ENCODE data around the gene DUS3L.

The DUS3L gene

GRCh38 chr19:5798244-5798643, 7.3 kb upstream of the DUS3L start:
- no peak overlapping the region for H3K4me3 ChIP-seq (ENCODE audit: low read depth, low read length)
- H3K4me1 ChIP-seq = peaks cover 24% of the 10 kb centered on the region
- DNase-seq = no peak
- TF ChIP-seq CTCF (IDR thresholded peaks at IDR 0.05; ENCODE audit: low read depth, low read length) = no peak
- no peaks in the 10 kb centered on the region for H3K27me3 ChIP-seq
- no peaks in the 10 kb centered on the region for H3K9me3 ChIP-seq
- no peaks in the 10 kb centered on the region for H3K36me3 ChIP-seq

GRCh38 chr19:5795382-5795919, 4.5 kb upstream of the DUS3L start:
- Histone ChIP-seq H3K36me3 (no peaks in the 10 kb centered on the region), H3K27me3 (no peaks in the 10 kb centered on the region), H3K4me3 (ENCODE audit: low read depth, low read length) (no peak overlapping the region), H3K4me1 (peaks cover 15% of the 10 kb centered on the region), H3K9me3 (no peaks in the 10 kb centered on the region)
- no peak for DNase-seq
- no peak for TF ChIP-seq CTCF (IDR thresholded peaks at IDR 0.05; ENCODE audit: low read depth, low read length)

- DNase-seq = no peak
- H3K4me1 ChIP-seq = no peaks in the 10 kb centered on the region
- no peak for TF ChIP-seq CTCF (IDR thresholded peaks at IDR 0.05; ENCODE audit: low read depth, low read length)
- H3K9me3 ChIP-seq = no peaks in the 10 kb centered on the region
- no peak overlapping the region for H3K4me3 ChIP-seq (ENCODE audit: low read depth, low read length)
- peaks cover 21% of the 10 kb centered on the region for H3K36me3 ChIP-seq
- no peaks in the 10 kb centered on the region for H3K27me3 ChIP-seq
Measured at GRCh38 chr19:5793188-5793587, 2.2 kb upstream of the DUS3L start.

GRCh38 chr19:5792224-5792623, 1.3 kb upstream of the DUS3L start:
- Histone ChIP-seq H3K36me3 (peaks cover 31% of the 10 kb centered on the region), H3K4me1 (no peaks in the 10 kb centered on the region), H3K9me3 (no peaks in the 10 kb centered on the region), H3K4me3 (ENCODE audit: low read depth, low read length) (no peak overlapping the region), H3K27me3 (no peaks in the 10 kb centered on the region)
- TF ChIP-seq CTCF (IDR thresholded peaks at IDR 0.05; ENCODE audit: low read depth, low read length) = no peak
- no peak for DNase-seq

- DNase-seq = no peak
- H3K4me3 ChIP-seq (ENCODE audit: low read depth, low read length) = peak overlapping the region; percentile 97
- H3K9me3 ChIP-seq = no peaks in the 10 kb centered on the region
- H3K36me3 ChIP-seq = peaks cover 51% of the 10 kb centered on the region
- H3K4me1 ChIP-seq = no peaks in the 10 kb centered on the region
- no peak for TF ChIP-seq CTCF (IDR thresholded peaks at IDR 0.05; ENCODE audit: low read depth, low read length)
- H3K27me3 ChIP-seq = no peaks in the 10 kb centered on the region
Measured at GRCh38 chr19:5789886-5790558, 941 bp downstream of the DUS3L start.

GRCh38 chr19:5789351-5789761, 1.6 kb downstream of the DUS3L start:
- Histone ChIP-seq H3K4me3 (ENCODE audit: low read depth, low read length) (no peak overlapping the region), H3K4me1 (no peaks in the 10 kb centered on the region), H3K9me3 (no peaks in the 10 kb centered on the region), H3K27me3 (no peaks in the 10 kb centered on the region), H3K36me3 (peaks cover 58% of the 10 kb centered on the region)
- no peak for TF ChIP-seq CTCF (IDR thresholded peaks at IDR 0.05; ENCODE audit: low read depth, low read length)
- DNase-seq = no peak

Data from BE2C (cell line).